Nephron (organoid): Measurements from ENCODE around the gene PNMA8A.
A peak's percentile ranks its signal among the peaks of the same experiment; 100 is the strongest.

ENCODE experiments used
- H3K27ac Mint-ChIP-seq, 3 experiments: 2 replicates each; pipeline ENCODE4 v1.8.0; 2020; ENCODE audit warnings: mixed read lengths in 3 of 3, mild to moderate bottlenecking in 2 of 3, moderate library complexity in 1 of 3
- H3K27me3 Mint-ChIP-seq: 2 replicates; pipeline ENCODE4 v1.8.0; 2021; ENCODE audit warnings: low read depth, mild to moderate bottlenecking, moderate library complexity, mixed read lengths
- H3K36me3 Mint-ChIP-seq: 2 replicates; pipeline ENCODE4 v1.8.0; 2020; ENCODE audit warnings: low read depth, mixed read lengths
- H3K4me1 Mint-ChIP-seq: 2 replicates; pipeline ENCODE4 v1.8.0; 2020; ENCODE audit warnings: mixed read lengths
- H3K4me3 Mint-ChIP-seq, 3 experiments: 2 replicates each; pipeline ENCODE4 v1.8.0; 2020; ENCODE audit warnings: mild to moderate bottlenecking in 3 of 3, mixed read lengths in 3 of 3, moderate library complexity in 2 of 3
- H3K9me3 Mint-ChIP-seq: 2 replicates; pipeline ENCODE4 v1.8.0; 2020; ENCODE audit warnings: mixed read lengths
- CTCF ChIP-seq, 3 experiments: fragments of 200-600 bp; sonication (generic); IDR thresholded peaks; one replicate each; pipeline ENCODE4 v1.5.0; 2021; ENCODE audit warnings: antibody characterized with exemption in 3 of 3; ENCODE audit not compliant: unreplicated experiment in 3 of 3

The PNMA8A gene

GRCh38 chr19:46426506-46427162 is 44.7 kb downstream of the PNMA8A start:
- Mint-ChIP-seq H3K4me3 (peak overlapping the region; percentile 82 to 89 (median 85)), H3K36me3 (no peaks in the 10 kb centered on the region), H3K9me3 (no peaks in the 10 kb centered on the region), H3K4me1 (peaks cover 51% of the 10 kb centered on the region), H3K27me3 (peaks cover 13% of the 10 kb centered on the region), H3K27ac (peak overlapping the region; percentile 95 to 98 (median 98))
- TF ChIP-seq CTCF (IDR thresholded peaks at IDR 0.05; ENCODE audit: unreplicated experiment in 3 of 3): no peak

- no peak for TF ChIP-seq CTCF (IDR thresholded peaks at IDR 0.05; ENCODE audit: unreplicated experiment in 3 of 3)
- Mint-ChIP-seq H3K4me3 (peak overlapping the region; percentile 82 to 89 (median 85)), H3K36me3 (no peaks in the 10 kb centered on the region), H3K27me3 (peaks cover 12% of the 10 kb centered on the region), H3K27ac (peak overlapping the region; percentile 95 to 98 (median 98)), H3K4me1 (peaks cover 51% of the 10 kb centered on the region), H3K9me3 (no peaks in the 10 kb centered on the region)
Observed at GRCh38 chr19:46426035-46426505, 45.3 kb downstream of the PNMA8A start.

GRCh38 chr19:46423188-46423587 is 48.2 kb downstream of the PNMA8A start:
- Mint-ChIP-seq H3K4me3 (peak overlapping the region in 2 of 3 experiments; percentile 8 to 10), H3K27me3 (peaks cover 8% of the 10 kb centered on the region), H3K4me1 (peaks cover 34% of the 10 kb centered on the region), H3K27ac (peak overlapping the region; percentile 65 to 93 (median 74)), H3K9me3 (no peaks in the 10 kb centered on the region), H3K36me3 (no peaks in the 10 kb centered on the region)
- no peak for TF ChIP-seq CTCF (IDR thresholded peaks at IDR 0.05; ENCODE audit: unreplicated experiment in 3 of 3)

- Mint-ChIP-seq H3K4me1 (peaks cover 26% of the 10 kb centered on the region), H3K27me3 (peaks cover 3% of the 10 kb centered on the region), H3K36me3 (no peaks in the 10 kb centered on the region)
Observed at GRCh38 chr19:46422344-46422743, 49.0 kb downstream of the PNMA8A start.

GRCh38 chr19:46420056-46420455 is 51.3 kb downstream of the PNMA8A start:
- Mint-ChIP-seq H3K36me3 (no peaks in the 10 kb centered on the region), H3K4me3 (no peak overlapping the region), H3K9me3 (no peaks in the 10 kb centered on the region), H3K27ac (peak overlapping the region; percentile 46 to 63 (median 58)), H3K27me3 (peaks cover 2% of the 10 kb centered on the region), H3K4me1 (peaks cover 27% of the 10 kb centered on the region)
- no peak for TF ChIP-seq CTCF (IDR thresholded peaks at IDR 0.05; ENCODE audit: unreplicated experiment in 3 of 3)

More at GRCh38 chr19:46422344-46422743, 49.0 kb downstream of the PNMA8A start:
- H3K9me3 Mint-ChIP-seq: no peaks in the 10 kb centered on the region
- H3K4me3 Mint-ChIP-seq: no peak overlapping the region
- TF ChIP-seq CTCF (IDR thresholded peaks at IDR 0.05; ENCODE audit: unreplicated experiment in 3 of 3): no peak
- H3K27ac Mint-ChIP-seq: peak overlapping the region in 1 of 3 experiments; percentile 28
